ENCODE results near the gene TPSB2.
"Not testable (repeated sequence)": the region's sequence is repeated elsewhere in the genome, so short reads cannot be mapped to it uniquely, and the experiment has no call there.

The TPSB2 gene

GRCh38 chr16:1230084-1230470, at the start of gene TPSB2:
TSS of gene TPSB2 (minus strand) at chr16:1230184. CDS start at chr16:1229951, 233 bp downstream.
- not testable (repeated sequence) for DNase-seq (ENCODE audit: low read depth in 2 of 2)

- DNase-seq (ENCODE audit: low read depth in 2 of 2) = no peak
These were observed 49.3 kb upstream of the TPSB2 start for GRCh38 chr16:1279081-1279944.

GRCh38 chr16:1278477-1278876, 48.5 kb upstream of the TPSB2 start:
- DNase-seq (ENCODE audit: low read depth in 2 of 2) = no peak

DNA sequence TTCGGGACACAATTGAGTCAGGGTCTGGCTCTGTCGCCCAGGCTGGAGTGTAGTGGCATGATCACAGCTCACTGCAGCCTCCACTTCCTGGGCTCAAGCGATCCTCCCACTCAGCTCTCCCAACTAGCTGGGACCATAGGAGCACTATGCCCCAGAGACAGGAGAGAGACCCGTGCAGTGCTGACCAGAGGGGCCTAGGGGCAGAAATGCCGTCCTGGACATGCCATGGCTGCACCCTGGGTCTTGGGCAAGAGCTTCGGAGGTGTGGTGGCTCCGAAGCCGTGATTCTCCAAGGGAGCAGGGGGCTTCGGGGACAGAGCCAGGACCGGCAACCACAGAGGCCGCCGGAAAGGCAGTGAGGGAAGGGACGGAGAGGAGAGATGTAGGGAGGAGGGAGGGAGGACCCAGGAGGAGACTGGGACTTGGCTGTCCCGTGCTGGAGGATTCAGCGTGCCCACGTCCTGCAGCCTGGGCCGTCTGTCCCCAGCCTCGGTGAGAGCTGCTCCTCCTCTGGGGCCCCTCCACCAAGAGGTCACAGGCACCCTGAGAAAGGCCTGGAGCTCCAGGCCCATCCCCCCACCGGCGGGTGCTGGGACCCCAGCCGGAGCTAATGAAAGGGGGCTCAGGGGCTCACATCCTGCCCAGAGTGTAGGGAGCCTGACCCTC, 47.8 kb upstream of the TPSB2 start:
- DNase-seq (ENCODE audit: low read depth in 2 of 2) = no peak

GRCh38 chr16:1277151-1277598, 47.2 kb upstream of the TPSB2 start:
- no peak for DNase-seq (ENCODE audit: low read depth in 2 of 2)

DNA sequence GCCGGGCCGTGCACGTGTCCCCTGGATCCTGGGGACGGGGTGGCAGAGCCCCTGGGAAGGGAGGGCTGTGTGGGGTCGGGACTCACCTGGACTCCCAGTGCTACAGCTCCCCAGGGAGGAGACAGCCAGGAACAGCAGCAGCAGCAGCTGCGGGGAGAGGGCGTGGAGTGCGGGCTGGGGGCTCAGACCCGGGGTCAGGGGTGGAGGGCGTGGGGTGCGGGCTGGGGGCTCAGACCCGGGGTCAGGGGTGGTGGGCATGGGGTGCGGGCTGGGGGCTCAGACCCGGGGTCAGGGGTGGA, 46.5 kb upstream of the TPSB2 start:
- no peak for DNase-seq (ENCODE audit: low read depth in 2 of 2)

DNA sequence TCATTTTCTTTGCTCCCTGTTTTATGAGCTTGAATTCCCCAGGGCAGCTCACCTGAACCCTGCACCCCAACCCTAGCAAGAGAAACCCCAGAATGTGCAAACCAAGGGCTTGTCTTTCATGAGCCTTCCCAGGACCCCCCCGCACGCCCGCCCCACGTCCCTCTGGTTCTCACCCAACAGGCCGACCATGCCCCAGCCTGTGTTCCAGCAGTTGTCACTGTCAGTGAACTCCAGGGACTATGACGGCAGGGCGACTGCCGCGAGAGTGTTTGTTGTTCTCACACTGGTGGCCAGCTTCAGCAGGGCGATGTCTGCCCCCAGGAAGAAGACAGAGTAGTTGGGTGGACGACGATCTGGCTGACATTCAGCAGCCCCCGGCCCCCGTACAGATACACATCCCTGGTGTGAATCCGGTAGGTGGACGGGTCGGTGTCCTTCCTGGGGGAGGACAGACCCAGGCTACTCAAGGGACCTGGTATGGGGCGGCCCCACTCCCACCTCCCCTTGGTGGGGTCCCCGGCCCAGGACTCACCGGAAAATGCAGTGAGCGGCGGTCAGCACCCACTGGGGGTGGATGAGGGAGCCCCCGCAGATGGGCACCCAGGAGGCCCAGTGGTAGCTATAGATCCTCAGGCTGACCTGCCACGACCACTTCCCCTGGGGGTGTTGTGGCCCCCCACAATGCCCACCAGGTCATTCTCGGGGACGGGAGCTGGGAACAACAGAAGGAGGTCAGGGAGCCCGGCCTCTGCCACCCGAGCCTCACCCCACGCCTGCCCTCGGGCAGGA, 46.0 kb upstream of the TPSB2 start:
- DNase-seq (ENCODE audit: low read depth in 2 of 2) = no peak

GRCh38 chr16:1274767-1275166, 44.8 kb upstream of the TPSB2 start:
- DNase-seq (ENCODE audit: low read depth in 2 of 2) = no peak

GRCh38 chr16:1273816-1274215, 43.8 kb upstream of the TPSB2 start:
- DNase-seq (ENCODE audit: low read depth in 2 of 2) = no peak

DNA sequence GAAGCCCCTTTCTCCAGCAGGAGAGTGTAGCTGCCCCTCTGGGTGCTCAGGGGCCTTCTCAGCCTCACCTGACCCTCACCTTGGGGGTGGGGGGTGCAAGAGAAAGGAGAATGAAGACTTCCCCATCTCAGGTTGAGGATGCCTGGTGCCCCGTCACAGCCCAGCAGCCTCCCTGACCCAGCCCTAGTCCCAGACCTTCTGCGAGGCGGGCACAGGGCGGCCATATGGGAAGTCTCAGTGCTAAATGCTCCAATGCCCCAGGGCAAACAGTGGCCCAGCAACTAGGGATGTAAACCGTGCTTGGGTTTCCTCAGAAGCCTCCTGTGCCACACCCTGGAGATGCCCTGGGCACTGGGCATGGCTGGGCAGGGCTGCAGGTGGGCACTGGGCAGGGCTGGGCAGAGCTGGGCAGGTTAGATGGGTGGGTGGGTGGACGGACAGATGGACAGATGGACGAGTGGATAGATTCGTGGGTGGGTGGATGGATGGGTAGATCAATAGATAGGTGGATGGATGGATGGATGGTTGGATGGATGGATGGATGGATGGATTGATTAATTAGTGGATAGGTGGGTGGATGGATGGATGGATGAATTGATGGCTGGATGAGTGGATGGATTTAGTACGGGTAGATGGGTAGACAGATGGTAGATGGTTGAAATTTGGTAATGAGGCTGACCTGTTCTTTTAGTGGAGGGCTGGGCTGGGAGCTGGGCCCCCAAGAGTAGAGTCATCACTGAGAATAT, 42.6 kb upstream of the TPSB2 start:
- no peak for DNase-seq (ENCODE audit: low read depth in 2 of 2)

- DNase-seq (ENCODE audit: low read depth in 2 of 2) = not testable (repeated sequence)
These were observed 41.9 kb upstream of the TPSB2 start for GRCh38 chr16:1271724-1272413.

- no peak for DNase-seq (ENCODE audit: low read depth in 2 of 2)
These were observed 41.4 kb upstream of the TPSB2 start for GRCh38 chr16:1271380-1271723.

DNA sequence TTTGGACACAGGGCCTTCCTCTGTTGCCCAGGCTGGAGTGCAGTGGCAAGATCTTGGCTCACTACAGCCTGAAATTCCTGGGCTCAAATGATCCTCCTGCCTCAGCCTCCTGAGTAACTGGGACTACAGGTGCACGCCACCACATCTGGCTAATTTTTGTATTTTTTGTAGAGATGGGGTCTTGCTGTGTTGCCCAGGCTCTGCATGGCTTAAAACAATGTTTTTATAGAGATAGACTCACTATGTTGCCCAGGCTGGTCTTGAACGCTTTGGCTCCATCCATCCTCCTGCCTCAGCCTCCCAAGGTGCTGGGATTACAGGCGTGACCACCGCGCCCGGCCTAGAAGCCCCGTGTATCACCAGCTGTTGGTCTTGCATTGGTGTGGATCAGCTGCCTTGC, 39.4 kb upstream of the TPSB2 start:
- DNase-seq (ENCODE audit: low read depth in 2 of 2) = not testable (repeated sequence)

DNA sequence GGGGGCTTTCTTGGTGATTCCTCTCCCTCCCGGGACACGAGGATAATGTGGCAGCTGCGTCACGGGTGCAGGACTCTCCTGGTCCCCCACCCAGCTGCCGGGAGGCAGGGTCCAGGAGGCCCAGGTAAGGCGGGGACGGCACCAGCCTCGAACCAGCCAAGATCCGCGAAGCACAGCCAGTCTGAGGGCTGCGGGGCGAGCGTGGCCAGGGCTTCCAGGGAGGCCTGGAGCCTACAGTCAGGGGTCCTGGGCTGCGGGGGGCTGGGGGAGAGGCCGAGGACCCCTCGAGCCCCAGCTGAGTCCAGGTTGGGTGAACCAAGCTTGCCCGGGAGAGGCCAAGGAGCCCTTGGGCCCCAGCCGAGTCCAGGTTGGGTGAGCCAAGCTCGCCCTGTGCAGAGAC, 35.8 kb upstream of the TPSB2 start:
- no peak for DNase-seq (ENCODE audit: low read depth in 2 of 2)

DNA sequence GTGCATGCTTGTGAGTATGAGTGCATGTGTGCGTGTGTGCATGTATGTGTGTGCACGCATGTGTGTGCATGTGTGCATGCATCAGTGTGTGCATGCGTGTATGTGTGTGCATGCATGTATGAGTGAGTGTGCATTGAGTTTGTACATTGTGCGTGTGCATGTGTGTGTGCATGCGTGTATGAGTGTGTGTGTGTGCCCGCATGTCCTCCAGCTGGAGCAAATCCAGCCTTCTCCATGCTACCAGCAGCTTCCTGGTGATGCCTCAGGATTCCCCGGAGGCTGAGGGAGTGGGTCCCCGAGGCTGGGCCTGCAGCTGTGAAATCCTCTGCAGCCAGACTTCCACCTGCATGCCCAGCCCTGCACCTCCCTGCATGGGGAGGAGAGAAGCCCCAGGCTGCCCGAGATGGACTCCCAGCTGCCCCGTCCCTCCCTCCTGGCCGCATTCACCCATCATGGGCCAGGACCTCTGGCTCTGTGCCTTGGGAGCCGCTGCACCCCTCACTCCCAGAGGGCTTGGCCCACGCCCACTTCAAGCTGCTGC, 35.2 kb upstream of the TPSB2 start:
- DNase-seq (ENCODE audit: low read depth in 2 of 2) = no peak

DNA sequence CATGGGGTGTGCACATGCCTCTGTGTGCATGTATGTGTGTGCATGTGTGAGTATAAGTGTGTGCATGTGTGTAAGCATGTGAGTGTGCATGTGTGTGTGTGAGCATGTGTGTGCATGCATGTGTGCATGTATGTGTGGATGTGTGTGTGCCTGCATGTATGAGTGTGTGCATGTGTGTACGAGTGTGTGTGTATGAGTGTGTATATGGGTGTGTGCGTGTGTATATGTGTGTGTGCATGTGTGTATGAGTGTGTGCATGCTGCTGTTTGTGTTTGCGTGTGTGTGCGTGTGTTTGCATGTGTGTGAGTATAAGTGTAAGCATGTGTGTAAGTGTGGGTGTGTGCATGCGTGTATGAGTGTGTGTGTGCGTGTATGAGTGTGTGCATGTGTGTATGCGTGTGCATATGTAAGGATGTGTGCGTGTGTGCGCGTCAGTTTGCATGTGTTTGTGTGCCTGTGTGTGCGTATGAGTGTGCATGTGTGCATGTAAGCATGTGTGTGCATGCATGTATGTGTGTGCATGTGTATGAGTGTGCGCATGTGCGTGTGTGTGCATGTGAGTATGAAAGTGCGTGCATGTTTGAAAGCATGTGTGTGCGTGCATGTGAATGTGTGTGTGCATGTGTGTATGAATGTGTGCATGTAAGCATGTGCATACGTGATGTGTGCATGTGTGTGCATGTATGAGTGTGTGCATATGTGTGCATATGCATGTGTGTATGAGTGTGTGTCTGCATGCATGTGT, 34.5 kb upstream of the TPSB2 start:
- no peak for DNase-seq (ENCODE audit: low read depth in 2 of 2)

- DNase-seq (ENCODE audit: low read depth in 2 of 2) = no peak
These were observed 33.8 kb upstream of the TPSB2 start for GRCh38 chr16:1263591-1264344.

DNA sequence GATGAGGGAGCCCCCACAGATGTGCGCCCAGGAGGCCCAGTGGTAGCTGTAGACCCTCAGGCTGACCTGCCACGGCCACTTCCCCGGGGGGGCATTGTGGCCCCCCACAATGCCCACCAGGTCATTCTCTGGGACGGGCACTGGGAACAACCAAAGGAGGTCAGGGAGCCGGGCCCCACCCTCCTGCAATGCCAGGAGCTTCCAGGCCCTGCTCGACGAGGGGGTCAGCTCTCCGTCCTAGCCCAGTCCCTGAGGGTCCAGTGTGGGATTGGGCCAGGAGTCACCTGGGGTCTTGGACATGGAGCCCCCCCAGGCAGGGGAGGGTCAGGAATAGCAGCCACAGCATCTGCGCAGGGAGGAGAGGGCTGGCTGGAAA, 32.9 kb upstream of the TPSB2 start:
- no peak for DNase-seq (ENCODE audit: low read depth in 2 of 2)

DNA sequence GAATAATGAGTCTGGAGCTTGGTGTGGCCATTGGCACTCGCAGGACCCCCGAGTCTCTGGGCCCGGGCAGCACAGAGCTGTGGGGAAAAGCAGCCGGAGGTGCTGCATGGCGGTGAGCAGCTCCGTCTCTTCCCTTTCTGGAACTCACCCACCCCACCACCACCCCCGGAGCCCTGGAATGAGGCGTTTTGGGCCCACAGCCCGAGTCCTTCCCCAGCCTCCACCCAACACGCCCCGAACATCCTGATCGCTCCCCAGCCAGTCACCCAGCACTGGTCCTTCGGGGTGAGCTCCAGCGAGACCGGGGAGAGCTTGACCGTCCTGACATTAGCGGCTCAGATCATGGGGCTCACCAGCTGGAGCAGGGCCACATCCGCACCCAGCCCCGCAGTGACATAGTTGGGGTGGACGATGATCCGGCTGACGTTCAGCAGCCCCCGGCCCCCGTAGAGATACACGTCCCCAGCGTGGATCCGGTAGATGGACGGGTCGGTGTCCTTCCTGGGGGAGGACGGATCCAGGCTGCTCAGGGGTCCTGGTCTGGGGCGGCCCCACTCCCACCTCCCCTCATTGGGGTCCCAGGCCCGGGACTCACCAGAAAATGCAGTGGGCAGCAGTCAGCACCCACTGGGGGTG, 32.3 kb upstream of the TPSB2 start:
- no peak for DNase-seq (ENCODE audit: low read depth in 2 of 2)
